GM11168 (cell line): ENCODE results near the gene CRHR2.

Source experiments
- in situ Hi-C: fragments of 300-500 bp; cut with MboI; formaldehyde crosslinking; loops from one replicate; pipeline ENCODE4 v1.12.0; 2022; ENCODE audit warnings: low sequenced_read_pairs; ENCODE audit not compliant: unreplicated experiment

Gene CRHR2

DNA sequence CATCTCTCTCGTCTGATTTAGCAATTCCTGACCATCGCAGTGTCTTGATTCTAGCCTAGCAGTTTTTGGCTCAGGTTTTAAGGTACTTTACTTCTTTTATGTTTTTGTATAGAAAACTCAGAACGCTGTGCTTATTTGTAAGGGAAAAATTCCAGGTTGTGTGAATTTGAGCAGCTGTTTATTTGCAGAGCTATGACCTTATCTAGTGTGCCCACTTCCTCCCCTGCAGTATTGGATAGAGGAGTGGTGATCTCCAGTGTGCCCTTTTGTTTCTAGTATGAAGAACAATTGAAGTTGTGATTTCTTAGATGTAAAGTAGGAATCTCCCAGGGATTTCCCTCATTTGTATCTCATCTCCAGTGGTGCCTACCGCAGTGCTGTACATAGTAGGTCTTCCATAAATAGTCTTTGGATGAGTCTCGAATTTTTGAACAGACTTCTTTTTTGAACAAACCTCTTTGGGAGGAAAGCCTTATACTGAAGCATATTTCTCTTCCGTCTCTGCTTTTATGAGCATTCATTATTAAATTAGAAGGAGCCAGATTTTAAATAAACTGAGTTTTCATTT is 47.5 kb downstream of the CRHR2 start:
- in situ Hi-C loops, result no loop called here

DNA sequence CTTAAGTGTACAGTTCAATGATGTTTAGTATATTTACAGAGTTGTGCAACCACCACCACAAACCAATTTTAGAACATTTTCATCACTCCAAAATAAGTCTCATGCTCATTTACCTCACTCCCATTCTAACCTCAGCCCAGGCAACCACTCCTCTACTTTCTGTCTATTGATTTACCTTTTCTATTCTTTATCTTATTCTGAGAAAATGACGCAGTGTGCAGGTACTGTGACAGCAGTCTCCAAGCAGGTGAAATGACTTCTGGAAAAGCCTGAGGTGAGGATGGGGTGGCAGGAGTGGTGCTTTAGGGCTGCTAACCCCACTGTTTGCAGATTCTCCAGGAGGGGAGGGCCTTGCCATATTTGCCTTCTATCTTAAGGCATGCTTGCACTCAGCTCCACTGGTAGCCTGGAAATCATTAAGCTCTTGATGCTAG is 48.0 kb downstream of the CRHR2 start:
- in situ Hi-C loops, result no loop called here

- in situ Hi-C loops, result no loop called here
These were observed 49.0 kb downstream of the CRHR2 start for GRCh38 chr7:30633223-30633622.

DNA sequence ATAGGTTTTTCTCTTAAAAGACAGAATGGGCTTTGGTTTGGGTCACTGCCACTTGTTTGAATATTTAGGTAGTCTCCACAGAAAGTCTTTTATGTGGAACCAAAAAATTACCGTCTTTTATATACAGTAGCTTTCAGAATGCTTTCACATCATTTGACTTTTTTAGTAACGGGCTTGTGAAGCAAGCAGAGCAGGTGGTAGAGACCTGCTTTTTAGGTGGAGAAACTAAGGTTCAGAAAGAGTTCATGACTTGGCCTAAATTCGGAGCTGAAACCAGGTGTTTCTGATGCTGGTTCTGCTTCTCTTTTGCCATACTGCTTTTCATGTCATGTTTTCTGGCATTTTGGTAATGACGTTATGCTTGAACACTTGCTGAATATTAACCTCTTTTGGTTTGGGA is 51.3 kb downstream of the CRHR2 start:
- in situ Hi-C loops, result no loop called here

DNA sequence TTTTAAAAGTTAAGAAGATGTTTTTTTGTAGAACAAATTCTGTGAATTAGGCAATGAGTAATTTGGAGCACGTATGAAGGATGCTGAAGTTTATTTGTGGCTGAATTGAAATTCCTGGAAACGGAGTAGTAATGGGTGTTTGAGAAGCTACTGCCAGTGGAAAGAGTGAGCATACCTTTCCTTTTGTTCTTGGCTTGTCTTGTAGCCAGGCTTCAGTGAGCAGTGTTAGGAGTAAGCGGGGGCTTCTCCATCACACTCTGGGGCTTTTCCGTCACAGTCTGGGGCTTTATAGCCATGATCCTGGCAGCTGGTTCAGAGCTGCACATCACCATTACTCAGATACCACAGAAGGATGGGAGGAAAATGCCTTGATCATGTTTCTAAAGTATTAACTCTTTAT is 55.2 kb downstream of the CRHR2 start:
- in situ Hi-C loops, result no loop called here

DNA sequence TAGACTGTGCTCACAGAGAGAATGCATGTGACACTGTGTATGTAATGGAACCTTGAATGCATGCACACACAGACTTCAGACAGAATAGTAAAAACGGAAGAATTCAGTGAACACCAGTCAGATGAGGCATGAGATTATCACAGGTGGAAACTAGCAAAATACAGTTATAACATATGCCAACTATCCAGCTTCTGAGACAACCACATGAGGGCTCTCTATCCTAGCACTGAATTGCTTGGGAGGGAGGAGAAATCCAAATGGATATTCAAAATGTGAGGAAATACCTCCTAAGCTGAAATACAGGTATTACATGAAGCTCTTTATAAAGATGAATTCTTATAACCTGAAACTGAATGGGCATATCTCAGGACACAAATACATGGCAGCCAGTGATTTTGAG is 57.0 kb downstream of the CRHR2 start:
- in situ Hi-C loops, result no loop called here

DNA sequence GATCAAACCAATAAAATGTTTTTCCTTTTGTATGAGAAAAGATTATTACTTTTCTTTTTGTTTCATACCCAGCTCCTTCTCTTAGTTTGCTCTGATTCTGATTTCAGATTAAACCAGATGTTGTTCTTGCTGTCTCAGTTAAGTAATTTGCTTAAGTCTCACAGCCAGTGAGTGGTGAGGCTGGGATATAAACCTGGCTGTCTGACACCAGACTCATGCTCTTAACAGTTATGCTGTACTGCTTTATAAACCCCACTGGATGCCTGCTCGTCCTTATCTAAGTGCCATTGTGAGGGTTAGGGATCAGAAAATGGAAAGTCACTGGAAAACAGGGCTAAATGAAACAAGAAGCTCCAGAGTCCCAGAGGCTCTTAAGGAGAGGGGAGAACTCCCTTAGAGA is 63.3 kb downstream of the CRHR2 start:
- in situ Hi-C loops, result no loop called here

DNA sequence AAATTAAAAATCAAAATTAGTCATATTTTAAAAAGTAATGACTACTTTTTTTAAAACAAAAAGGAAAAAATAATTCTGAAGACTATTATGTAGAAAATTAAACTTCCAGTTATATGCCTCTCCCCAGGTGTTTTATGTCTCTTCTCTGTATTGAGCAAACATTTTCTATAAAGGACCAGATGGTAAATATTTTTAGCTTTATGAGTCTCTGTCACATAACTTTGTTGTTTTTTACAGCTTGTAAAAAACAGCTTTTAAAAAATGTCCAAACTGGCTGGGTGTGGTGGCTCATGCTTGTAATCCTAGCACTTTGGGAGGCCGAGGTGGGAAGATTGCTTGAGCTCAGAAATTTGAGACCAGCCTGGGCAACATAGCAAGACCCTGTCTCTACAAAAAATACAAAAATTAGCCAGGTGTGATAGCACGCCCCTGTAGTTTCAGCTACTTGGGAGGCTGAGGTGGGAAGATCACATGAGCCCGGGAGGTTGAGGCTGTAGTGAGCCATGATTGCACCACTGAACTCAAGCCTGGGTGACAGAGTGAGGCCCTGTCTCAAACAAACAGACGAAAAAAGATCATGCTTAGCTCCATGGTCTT is 64.1 kb downstream of the CRHR2 start:
- in situ Hi-C loops, result no loop called here

- in situ Hi-C loops, result no loop called here
These were observed 64.9 kb downstream of the CRHR2 start for GRCh38 chr7:30617359-30617758.

- in situ Hi-C loops, result no loop called here
These were observed 65.9 kb downstream of the CRHR2 start for GRCh38 chr7:30616318-30616717.

DNA sequence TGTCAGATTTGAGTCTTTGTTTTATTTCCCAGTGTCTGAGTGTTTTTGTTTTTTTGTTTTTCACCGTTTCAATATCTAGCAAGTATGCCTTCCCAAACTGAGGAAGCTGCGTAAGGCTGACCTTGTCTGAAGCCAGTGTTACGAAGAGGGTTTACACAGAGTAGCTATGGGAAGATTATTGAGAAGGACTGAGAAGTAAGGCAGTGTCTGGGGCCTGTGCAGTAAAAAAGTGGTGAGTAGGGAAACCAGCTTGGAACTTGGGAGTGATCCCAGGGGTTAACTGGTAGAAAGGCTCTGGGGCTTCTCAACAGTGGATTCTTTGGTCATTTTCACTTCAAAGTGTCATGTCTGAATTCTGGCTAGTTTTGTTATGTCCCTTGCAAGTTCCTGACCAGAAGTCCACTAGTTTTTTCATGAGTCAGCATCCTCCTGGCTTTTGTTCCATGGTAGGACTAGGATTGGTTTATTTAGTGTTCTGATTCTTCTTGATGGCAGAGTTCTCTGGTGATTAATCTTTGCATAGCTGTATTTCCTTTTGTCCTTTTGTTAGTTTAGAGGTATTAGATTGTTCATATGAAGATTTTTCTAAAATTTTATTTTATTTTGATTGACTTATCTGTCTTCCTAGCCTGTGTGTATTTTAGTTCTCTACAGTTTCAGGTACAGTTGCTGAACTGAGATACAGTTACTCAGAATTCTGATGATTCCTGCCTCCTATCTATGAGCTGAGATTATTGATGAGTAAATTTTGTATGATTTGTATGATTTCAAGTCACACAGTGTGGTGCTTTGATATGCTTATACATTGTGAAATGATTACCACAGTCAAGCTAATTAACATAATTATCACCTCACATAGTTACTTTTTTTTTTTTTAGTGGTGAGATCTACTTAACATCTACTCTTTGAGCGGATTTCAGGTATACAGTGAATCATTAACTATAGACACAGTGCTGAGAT is 68.6 kb downstream of the CRHR2 start:
- in situ Hi-C loops, result no loop called here

DNA sequence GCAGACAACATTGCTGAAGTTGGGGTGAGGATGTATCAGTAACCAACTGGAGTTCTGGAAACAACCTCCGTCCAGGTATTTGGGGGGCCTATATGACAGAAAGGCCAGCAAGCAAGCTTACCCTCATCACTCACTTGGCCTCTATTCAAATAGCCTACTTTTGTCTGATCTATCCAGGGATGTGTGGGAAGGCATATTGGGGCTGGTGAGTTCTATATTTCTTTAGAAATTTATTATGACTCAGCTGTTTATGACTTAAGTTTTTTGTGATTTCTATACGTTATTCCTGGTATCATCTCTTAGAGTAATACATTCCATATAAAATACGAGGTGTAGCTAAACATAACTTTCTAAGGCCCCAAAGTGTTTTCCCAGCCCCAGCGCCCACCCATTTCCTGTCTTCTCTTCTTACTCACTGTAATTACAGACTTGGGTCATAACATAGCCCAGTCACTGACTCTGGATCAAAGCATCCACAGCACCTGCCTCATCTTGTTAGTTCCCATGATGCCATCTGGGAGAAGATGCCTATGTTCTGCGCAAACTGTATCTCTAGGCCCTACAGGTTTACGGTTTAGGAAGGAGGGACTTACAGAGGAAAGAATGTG is 69.5 kb downstream of the CRHR2 start:
- in situ Hi-C loops, result no loop called here

GRCh38 chr7:30605832-30606231 is 76.4 kb downstream of the CRHR2 start:
- in situ Hi-C loops, result no loop called here

DNA sequence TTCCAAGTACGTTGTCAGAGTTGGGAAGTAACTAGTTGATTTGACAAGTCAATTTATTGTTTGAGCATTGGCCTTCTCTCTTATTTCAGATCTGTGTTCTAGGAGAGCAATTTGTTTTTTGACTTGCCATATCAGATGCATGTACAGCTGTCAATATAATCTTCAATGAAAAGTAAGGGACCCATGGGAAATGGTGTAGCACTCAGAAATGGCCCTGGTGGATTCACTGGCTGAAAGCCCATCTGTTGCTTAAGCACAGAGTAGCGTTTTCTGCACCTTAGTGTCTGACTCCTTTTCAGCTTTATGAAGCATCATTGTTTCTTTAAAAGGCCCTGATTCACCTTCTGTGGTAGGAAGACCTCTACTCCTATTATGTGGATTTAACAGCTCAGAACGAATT is 77.4 kb downstream of the CRHR2 start:
- in situ Hi-C loops, result no loop called here
